GM15510 (cell line): ENCODE measurements around the gene ASIC2.

Source experiments
- POLR2A ChIP-seq: IDR thresholded peaks from 3 replicates; pipeline ENCODE4 v1.6.1; 2011; ENCODE audit warnings: borderline replicate concordance; ENCODE audit not compliant: insufficient read length; ENCODE audit errors: extremely low read depth

ASIC2 gene

DNA sequence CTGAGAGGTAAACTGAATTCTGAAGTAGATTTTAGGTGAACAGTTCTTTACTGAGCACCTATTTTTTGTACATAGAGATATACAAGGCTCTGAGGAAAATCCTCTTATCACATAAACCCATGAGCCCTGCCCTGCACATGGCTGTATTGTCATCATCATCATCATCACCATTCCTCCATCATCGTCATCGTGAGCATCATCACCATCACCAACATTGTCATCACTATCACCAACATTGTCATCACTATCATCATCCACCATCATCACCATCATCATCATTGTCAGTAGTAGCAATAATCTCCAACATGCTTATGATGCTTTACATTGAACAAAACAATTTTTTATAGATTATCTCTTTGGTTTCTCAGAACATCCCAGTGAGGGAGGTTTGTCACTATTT, 20.7 kb downstream of the ASIC2 start:
- TF ChIP-seq POLR2A = no peak

DNA sequence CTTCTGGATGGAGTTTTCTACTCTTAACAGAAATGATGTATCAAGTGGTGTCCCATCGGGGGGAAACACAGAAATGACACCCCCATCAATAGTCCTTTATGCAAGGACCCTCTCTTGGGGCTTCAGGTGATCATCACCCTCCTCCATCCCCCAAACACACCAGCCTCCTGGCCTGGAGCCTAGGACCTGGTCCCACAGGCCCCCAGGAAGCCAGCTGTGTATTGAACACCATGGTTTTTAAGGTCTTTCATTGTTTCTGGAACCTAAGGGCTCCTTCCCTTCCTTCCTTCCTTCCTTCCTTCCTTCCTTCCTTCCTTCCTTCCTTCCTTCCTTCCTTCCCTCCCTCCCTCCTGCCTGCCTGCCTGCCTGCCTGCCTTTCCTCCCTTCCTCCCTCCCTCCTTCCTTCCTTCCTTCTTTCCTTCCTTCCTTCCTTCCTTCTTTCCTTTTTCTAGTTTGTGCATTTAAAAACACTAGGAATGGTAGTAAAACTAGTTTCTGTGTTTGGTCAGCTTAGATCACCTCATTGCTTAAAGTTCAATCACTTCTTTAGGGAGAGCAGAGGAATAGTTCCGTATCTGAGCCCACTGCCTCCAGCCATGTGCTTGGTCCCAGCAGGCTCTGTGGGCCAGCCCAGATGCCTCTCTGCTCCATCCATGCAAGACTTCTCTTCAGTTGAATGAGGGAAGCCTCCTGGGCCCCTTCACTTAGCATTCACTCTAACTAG, 23.6 kb downstream of the ASIC2 start:
- no peak for TF ChIP-seq POLR2A

DNA sequence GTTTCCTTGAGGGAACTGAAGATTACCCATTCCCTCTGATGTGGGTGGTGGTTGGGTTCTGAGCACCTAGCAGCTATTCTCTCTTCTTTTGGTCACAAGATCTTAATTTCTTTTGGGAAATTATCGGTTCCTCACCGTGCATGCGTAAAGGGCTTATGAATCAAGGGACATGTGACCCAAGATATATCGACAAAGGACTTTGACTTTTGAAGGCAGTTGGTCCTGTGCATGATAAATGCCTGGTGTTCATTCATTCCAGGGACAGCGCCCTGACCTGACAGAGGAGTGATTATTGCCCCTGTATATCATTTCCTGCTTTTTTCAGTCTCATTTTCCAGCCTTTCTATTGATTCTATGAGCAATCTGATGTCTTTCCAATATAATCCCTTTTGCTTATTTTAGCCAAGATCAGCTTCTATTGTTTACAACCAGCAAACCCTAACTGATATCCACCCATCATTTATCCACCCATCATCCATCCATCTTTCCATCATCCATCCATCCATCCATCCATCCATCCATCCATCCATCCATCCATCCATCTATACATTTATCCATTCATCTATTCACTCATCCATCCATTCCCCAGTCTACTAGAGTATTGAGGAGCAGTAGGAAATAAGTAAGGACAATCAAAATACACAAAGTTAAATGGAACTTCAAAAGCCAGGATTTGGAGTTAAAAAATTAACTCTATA, 25.1 kb downstream of the ASIC2 start:
- no peak for TF ChIP-seq POLR2A

DNA sequence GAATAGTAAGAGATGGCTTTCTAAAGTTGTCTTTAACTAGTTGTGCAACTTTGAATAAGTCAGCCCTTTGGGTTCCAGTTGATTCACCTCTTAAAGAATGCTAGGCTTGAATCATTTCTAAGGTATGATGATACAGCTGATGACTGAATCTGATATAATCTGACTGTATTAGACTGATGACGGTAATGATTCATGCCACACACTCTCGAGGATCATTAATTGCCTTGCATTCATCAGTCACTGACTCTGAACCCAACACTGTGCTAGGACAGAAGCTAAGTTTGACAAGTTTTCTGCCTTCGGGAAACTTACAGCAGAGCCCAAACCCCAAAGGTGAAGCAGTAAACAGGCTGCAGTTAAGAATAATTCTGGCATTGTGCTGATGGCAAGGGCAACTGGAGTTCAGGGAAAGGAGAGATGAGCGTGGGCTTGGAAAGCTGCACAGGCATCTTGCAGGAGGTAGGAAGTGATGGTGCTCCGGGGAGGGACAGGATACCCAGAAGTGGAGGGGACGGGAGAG, 25.8 kb downstream of the ASIC2 start:
- TF ChIP-seq POLR2A = no peak

DNA sequence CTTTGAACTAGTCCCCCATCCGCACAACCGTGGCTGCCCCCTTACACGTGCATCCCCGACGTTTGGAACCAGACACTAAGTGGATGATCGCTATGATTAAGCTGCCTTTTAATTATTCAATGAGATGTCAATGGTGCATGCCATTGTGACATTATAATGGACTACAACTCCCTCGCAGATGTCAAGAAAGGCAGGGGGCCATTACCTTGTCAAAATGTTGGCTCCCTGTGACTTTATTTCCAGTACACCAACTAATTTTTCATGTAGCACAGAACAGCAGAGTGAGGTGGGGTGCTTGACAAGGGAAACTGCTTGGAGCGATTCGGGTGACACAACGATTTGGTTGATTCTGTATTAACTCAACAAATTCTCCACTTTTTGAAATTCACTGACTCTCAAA, 26.5 kb downstream of the ASIC2 start:
- TF ChIP-seq POLR2A = no peak

DNA sequence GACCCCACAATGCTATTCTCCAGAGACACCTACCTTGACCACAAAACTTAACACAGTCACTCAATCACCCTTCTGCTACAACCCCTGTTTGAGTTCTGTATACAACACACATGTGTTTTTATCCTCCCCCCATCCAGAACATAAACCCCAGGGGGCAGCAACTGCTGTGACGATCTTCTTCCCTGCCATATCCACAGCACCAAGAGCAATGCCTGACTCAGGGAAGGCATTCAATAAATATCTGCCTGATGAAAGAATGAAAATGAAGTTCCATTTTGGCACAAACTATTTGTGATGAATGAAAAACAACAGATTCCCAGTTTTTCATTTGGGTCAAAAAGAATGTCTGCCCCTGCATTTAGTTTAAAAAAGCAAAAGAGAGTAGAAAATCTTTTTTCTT, 27.0 kb downstream of the ASIC2 start:
- no peak for TF ChIP-seq POLR2A

DNA sequence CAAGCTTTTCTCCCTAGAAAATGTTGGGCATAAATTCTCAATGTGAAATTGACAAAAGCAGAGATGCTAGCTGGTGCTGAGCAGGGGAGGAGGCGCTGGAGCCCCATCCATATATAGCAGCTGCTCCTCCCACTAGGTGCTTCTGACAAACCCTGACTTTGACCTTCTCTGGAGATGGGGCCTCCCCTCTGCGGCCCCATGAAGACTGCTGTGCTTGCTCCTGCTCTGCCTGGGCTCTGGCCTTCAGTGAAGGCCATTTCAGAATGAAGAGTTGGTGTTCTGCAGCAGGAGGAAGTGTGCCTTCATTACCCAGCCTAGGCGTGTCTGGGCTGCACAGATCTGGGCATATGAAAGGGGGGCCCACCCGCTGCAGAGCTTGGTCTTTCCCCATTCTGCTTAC, 29.7 kb downstream of the ASIC2 start:
- TF ChIP-seq POLR2A = no peak

DNA sequence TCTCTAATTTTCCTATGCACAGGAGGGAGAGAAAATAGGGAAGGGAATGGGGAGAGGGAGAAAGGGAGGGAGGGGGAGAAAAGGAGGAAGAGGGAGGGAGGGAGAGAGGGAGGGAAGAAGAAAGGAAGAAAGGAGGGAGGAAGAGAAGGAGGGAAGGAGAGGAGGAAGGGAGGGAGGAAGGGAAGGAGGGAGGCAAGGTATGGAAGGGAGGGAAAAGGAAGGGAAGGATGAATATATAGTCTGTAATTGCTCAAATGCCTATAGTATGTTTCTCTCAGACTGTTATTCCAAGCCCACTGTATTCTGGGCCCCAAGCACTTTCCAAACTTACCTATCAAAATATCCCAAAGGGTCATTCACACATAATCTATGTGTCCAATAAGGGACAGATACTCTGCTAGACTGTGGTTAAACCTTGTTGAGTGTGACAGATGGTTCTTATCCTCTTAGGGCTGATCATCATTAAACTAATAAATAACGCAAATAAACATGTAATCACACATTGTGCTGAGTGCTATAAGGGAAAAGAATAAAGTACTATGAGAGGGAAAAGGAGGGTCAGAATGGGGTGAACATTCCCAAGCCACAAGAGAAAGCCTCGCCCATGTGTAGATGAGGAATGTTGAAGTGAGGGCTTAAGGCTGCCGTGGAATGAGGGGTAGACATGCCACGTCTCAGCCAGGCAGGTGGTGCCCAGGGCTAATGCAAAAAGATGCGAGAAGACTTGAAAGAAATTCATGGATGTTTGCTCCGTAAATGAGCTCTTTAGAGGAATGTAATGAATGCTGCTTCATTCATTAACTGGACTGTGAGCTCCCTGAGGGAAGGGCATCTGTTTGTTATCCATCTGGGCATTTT, 30.6 kb downstream of the ASIC2 start:
- TF ChIP-seq POLR2A = no peak

DNA sequence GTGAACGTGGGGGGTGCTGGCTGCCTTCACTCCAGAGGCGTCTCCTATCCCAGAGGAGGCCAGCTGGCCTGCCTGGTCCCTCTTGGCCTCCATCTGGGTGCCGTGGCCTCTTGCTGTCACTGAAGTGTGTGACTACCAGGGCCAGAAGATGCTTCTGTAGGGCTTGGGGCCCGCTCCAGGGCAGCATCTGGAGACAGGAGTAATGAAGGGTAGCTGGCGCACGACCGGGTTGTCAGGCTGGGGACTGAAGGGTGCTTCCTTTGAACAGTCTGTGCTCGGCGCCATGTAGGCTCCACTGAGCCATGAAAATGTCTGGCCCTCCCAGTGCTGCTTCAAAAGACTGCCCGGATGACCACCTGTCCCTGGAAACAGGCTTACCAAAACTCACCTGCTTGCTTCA, 31.3 kb downstream of the ASIC2 start:
- no peak for TF ChIP-seq POLR2A

DNA sequence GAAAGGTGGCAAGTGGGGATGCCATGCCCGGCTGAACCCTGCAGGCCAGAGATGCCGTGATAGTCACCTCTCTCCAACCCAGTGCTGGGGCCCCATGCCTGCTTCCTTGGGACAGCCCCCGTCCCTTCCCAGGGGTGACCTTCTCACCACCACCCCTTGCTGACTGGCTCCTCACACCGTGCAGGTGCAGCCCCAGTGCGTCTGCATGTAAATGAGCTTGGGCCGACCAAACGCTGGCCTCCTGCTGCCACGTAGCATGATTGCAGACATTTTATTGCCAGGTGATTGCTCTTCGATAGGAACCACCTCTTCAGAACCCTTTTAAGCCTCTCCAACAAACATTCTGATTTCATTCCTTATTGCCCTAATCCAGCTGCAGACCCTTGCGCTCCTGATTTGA, 32.5 kb downstream of the ASIC2 start:
- TF ChIP-seq POLR2A = no peak

DNA sequence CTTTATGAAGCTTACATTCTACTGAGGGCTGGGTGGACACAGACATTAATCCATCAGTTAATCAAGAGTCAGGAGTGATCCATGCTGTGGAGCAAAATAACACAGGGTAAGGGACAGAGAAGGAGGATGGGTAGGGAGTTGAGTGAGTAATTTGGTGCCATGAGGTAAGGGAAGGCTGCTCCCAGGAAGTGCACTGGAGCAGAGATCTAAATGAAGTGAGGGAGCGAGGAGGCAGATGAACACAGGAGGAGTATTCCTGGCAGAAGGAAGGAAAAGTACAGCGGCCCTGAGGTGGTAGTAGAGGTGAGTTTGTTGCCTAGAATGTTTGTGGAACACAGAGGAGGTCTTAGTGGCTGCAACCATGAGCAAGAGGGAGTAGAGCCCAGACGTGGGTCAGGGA, 34.8 kb downstream of the ASIC2 start:
- no peak for TF ChIP-seq POLR2A

DNA sequence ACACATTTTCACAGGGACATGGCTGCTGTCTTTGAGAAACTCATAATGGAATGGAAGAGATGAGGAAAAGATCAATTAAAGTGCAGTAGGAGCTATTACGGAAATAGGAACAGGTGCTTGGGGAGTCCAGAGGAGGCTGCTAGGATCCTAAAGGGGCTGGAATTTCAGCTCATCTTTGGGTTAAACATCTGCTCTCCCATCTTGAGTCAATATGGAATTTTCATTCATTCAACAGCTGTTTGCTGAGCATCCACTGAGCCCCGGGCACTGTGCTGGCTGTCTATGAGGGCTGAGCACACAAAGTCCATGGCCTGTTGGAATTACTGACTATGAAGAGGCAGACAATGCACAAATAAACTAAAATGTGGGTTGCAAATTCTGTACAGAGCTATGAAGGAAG, 47.9 kb downstream of the ASIC2 start:
- no peak for TF ChIP-seq POLR2A

DNA sequence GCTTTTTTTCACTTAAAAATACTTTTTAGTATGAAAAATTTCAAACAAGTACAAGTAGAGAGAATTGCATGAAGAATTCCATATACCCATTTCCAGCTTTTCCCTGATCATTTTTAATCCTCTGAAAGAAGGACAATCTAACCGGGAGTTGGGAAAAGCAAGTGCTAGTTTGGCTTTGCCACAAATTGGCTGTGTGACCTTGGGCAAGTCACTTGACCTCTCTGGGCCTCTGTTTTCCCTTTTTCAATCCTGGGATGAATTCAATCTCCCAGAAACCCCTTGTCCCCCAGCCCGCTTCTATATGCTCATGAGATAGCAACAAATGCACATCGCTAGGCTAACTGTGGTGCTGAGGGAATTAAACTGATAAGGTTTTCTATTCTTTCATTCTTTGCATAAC, 49.4 kb downstream of the ASIC2 start:
- TF ChIP-seq POLR2A = no peak

DNA sequence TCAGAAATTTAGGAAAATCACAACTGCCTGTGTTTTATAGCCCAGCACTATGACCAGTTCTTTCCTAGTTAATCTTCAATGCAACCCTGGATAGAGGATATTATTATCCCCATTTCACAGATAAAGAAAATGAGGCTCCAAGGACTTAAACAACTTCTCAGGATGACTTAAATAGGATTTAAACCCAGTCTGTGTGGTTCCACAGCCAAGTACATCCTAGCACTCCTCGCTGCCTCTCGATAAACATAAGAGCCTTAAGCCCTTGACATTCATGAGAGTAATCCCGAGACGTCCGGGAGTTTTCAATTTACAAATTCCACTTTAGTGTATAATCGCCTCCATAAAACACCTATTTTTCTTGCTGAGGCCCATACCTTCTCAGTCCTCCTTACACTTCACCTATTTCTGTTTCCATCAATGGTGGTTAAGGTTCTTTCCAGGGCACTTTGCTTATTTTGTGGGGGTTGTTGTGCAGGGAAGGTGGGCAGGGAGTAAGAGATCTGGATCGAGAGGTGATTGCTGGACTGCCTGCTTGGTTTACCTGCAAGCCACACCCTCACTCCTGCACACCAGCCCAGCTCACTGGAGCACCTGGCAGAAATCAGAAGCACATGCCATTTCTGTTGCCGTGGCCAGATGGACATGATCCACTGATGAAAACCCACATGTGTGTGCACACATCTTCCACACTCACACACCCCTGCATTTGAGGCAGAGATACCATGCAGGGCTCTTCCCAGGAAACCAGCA, 50.5 kb downstream of the ASIC2 start:
- TF ChIP-seq POLR2A = no peak
